HEK293 (cell line): ENCODE data around the gene MYOD1.

Experiments
- YY1 ChIP-seq: fragments of 450-650 bp; formaldehyde crosslinking; IDR thresholded peaks from 2 replicates; pipeline ENCODE4 v1.5.1; 2018; ENCODE audit warnings: missing biosample characterization, missing genetic modification characterization
- ZNF501 ChIP-seq: fragments of 450-650 bp; formaldehyde crosslinking; IDR thresholded peaks from 2 replicates; pipeline ENCODE4 v1.5.1; 2016; ENCODE audit warnings: missing biosample characterization, missing genetic modification characterization
- ZNF670 ChIP-seq: fragments of 450-650 bp; formaldehyde crosslinking; IDR thresholded peaks from 2 replicates; pipeline ENCODE4 v1.5.1; 2016; ENCODE audit warnings: missing biosample characterization, missing genetic modification characterization, low read depth
- ZNF792 ChIP-seq: fragments of 450-650 bp; formaldehyde crosslinking; IDR thresholded peaks from 2 replicates; pipeline ENCODE4 v1.5.1; 2016; ENCODE audit warnings: missing biosample characterization, missing genetic modification characterization
- TF ChIP-seq, protein P1 (sequence below): fragments of 450-650 bp; formaldehyde crosslinking; IDR thresholded peaks from 2 replicates; pipeline ENCODE4 v1.5.1; 2016; ENCODE audit warnings: missing biosample characterization, missing genetic modification characterization

DNA sequence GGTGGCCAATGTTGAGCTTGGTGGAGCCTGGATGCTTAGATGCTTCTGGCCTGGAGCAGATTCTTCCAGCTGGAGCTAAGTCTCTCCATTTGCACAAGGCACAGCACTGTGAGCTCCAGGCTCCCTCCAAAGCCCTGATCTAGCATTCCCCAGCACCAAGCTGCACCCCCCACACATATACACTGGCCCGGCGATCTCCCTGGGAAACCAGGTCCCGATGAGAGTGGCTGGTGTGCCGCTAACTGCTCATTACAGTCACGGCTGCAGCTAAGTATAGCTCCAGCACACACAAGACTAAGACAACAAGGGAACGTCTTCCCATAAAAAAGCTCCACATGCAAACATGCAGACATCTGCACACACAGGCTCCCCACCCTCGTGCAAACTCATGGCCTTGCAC, 32.8 kb downstream of the MYOD1 start:
- TF ChIP-seq, protein P1, sequence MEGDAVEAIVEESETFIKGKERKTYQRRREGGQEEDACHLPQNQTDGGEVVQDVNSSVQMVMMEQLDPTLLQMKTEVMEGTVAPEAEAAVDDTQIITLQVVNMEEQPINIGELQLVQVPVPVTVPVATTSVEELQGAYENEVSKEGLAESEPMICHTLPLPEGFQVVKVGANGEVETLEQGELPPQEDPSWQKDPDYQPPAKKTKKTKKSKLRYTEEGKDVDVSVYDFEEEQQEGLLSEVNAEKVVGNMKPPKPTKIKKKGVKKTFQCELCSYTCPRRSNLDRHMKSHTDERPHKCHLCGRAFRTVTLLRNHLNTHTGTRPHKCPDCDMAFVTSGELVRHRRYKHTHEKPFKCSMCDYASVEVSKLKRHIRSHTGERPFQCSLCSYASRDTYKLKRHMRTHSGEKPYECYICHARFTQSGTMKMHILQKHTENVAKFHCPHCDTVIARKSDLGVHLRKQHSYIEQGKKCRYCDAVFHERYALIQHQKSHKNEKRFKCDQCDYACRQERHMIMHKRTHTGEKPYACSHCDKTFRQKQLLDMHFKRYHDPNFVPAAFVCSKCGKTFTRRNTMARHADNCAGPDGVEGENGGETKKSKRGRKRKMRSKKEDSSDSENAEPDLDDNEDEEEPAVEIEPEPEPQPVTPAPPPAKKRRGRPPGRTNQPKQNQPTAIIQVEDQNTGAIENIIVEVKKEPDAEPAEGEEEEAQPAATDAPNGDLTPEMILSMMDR (tag by site-specific recombination), result no peak
- no peak for TF ChIP-seq YY1 (tag by site-specific recombination)
- TF ChIP-seq ZNF670 (tag by site-specific recombination), result no peak
- TF ChIP-seq ZNF792 (tag by site-specific recombination), result no peak
- TF ChIP-seq ZNF501, result no peak
